OCI-LY1 (cell line): ENCODE measurements around the gene RNU7-1.

Source experiments
- H2AFZ ChIP-seq: fragments of 200-600 bp; sonication (generic), shearing (Covaris generic); 2 replicates; pipeline ENCODE4 v1.6.0; 2014; ENCODE audit warnings: antibody characterized with exemption, mild to moderate bottlenecking, low read length
- H3F3A ChIP-seq: fragments of 200-600 bp; sonication (generic), shearing (Covaris generic); 2 replicates; pipeline ENCODE4 v1.6.0; 2014; ENCODE audit warnings: mild to moderate bottlenecking, antibody characterized with exemption, low read length, moderate library complexity; ENCODE audit not compliant: insufficient read depth
- H3K27ac ChIP-seq: fragments of 200-600 bp; sonication (generic); 2 replicates; pipeline ENCODE4 v1.5.1; 2014; ENCODE audit warnings: low read length, mixed run types, mild to moderate bottlenecking, low read depth; ENCODE audit not compliant: poor library complexity, severe bottlenecking
- H3K27me3 ChIP-seq: fragments of 200-600 bp; sonication (generic); 2 replicates; pipeline ENCODE4 v1.6.0; 2014; ENCODE audit warnings: antibody characterized with exemption, mild to moderate bottlenecking, low read length, moderate library complexity; ENCODE audit not compliant: insufficient read depth
- H3K36me3 ChIP-seq: fragments of 200-600 bp; sonication (generic); 2 replicates; pipeline ENCODE4 v1.6.1; 2014; ENCODE audit warnings: mild to moderate bottlenecking, antibody characterized with exemption, low read length, moderate library complexity, mixed read lengths; ENCODE audit not compliant: insufficient read depth
- H3K4me1 ChIP-seq: fragments of 200-600 bp; sonication (generic); 2 replicates; pipeline ENCODE4 v1.5.1; 2014; ENCODE audit warnings: mild to moderate bottlenecking, low read length, moderate library complexity; ENCODE audit not compliant: insufficient read depth, severe bottlenecking
- H3K4me2 ChIP-seq: fragments of 200-600 bp; sonication (generic), shearing (Covaris generic); 2 replicates; pipeline ENCODE4 v1.6.1; 2014; ENCODE audit warnings: low read length
- H3K4me3 ChIP-seq: fragments of 200-600 bp; sonication (generic); 2 replicates; pipeline ENCODE4 v1.5.1; 2014; ENCODE audit warnings: low read length, low read depth, mild to moderate bottlenecking, mixed read lengths; ENCODE audit not compliant: poor library complexity, severe bottlenecking
- H3K79me2 ChIP-seq: fragments of 200-600 bp; shearing (Covaris generic); 2 replicates; pipeline ENCODE4 v1.6.1; 2016; ENCODE audit warnings: mixed run types, low read length, mixed read lengths; ENCODE audit not compliant: insufficient read depth
- H3K9ac ChIP-seq: fragments of 200-600 bp; sonication (generic), shearing (Covaris generic); 2 replicates; pipeline ENCODE4 v1.6.1; 2014; ENCODE audit warnings: mild to moderate bottlenecking, low read length, mixed read lengths
- H3K9me2 ChIP-seq: fragments of 200-600 bp; sonication (generic), shearing (Covaris generic); 2 replicates; pipeline ENCODE4 v1.6.1; 2014; ENCODE audit warnings: low read depth, mild to moderate bottlenecking, low read length, mixed read lengths
- H3K9me3 ChIP-seq: fragments of 200-600 bp; shearing (Covaris generic); 2 replicates; pipeline ENCODE4 v1.6.1; 2014; ENCODE audit warnings: low read length, mixed read lengths
- H4K20me1 ChIP-seq: fragments of 200-600 bp; sonication (generic), shearing (Covaris generic); 2 replicates; pipeline ENCODE4 v1.6.0; 2016; ENCODE audit warnings: mild to moderate bottlenecking, low read length; ENCODE audit not compliant: insufficient read depth
- CTCF ChIP-seq: fragments of 200-600 bp; sonication (generic), shearing (Covaris generic); IDR thresholded peaks from 2 replicates; pipeline ENCODE4 v1.5.1; 2017; ENCODE audit warnings: mild to moderate bottlenecking, antibody characterized with exemption, low read length, moderate library complexity, mixed read lengths
- EZH2 ChIP-seq: fragments of 200-600 bp; sonication (generic), shearing (Covaris generic); IDR thresholded peaks from 2 replicates; pipeline ENCODE4 v1.8.0; 2017; ENCODE audit warnings: borderline replicate concordance, mixed run types, mild to moderate bottlenecking, antibody characterized with exemption, low read length, moderate library complexity, mixed read lengths

Gene RNU7-1

GRCh38 chr12:6938353-6939190 lies 5.0 kb upstream of the RNU7-1 start:
- Histone ChIP-seq H3K9me3 (no peaks in the 10 kb centered on the region), H3K4me3 (peak overlapping the region; percentile 73), H3K4me1 (peaks cover 31% of the 10 kb centered on the region), H2AFZ (peak overlapping the region; percentile 3; the same call in 1 of the 2 replicates), H4K20me1 (no peaks in the 10 kb centered on the region), H3K27me3 (no peaks in the 10 kb centered on the region), H3F3A (no peaks in the 10 kb centered on the region), H3K36me3 (peaks cover under 1% of the 10 kb centered on the region; the same call in 1 of the 2 replicates), H3K9me2 (no peaks in the 10 kb centered on the region), H3K4me2 (peak overlapping the region; percentile 60), H3K27ac (peak overlapping the region; percentile 1), H3K9ac (peak overlapping the region; percentile 60), H3K79me2 (no peaks in the 10 kb centered on the region)
- TF ChIP-seq EZH2 (no peak), CTCF (no peak)

GRCh38 chr12:6939191-6939540 lies 4.5 kb upstream of the RNU7-1 start:
- no peak overlapping the region for H3K4me3 ChIP-seq
- TF ChIP-seq EZH2 = no peak
- TF ChIP-seq CTCF = no peak
- no peaks in the 10 kb centered on the region for H3F3A ChIP-seq
- no peak overlapping the region for H3K4me2 ChIP-seq
- no peaks in the 10 kb centered on the region for H3K36me3 ChIP-seq
- H3K4me1 ChIP-seq = peaks cover 37% of the 10 kb centered on the region
- no peak overlapping the region; the same call in 1 of the 2 replicates for H3K9ac ChIP-seq
- H4K20me1 ChIP-seq = no peaks in the 10 kb centered on the region
- no peak overlapping the region for H3K27ac ChIP-seq
- H3K27me3 ChIP-seq = no peaks in the 10 kb centered on the region
- H3K9me3 ChIP-seq = no peaks in the 10 kb centered on the region
- no peaks in the 10 kb centered on the region for H3K79me2 ChIP-seq
- no peak overlapping the region for H2AFZ ChIP-seq
- H3K9me2 ChIP-seq = no peaks in the 10 kb centered on the region

DNA sequence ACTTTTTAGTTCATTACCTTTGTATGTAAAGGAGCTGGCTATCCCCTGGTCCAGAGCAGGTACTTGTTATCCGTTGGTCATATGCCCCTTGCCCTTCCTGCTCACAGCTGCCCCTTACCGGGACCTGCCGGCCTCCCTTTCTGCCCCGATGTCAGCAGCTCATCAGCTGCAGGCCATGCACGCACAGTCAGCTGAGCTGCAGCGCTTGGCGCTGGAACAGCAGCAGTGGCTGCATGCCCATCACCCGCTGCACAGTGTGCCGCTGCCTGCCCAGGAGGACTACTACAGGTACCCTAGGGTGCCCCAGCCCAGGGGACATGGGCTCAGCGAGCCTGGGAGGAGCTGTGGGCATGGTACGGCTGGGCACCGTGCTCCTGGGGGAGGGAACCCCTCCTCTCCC lies 2.3 kb upstream of the RNU7-1 start:
- Histone ChIP-seq H3K9me2 (no peaks in the 10 kb centered on the region), H3K27me3 (no peaks in the 10 kb centered on the region), H3K27ac (no peak overlapping the region), H3K4me1 (peaks cover 52% of the 10 kb centered on the region), H3K9ac (no peak overlapping the region), H3K9me3 (no peaks in the 10 kb centered on the region), H3F3A (no peaks in the 10 kb centered on the region), H3K4me2 (no peak overlapping the region), H2AFZ (no peak overlapping the region), H3K36me3 (no peaks in the 10 kb centered on the region), H4K20me1 (no peaks in the 10 kb centered on the region), H3K79me2 (no peaks in the 10 kb centered on the region), H3K4me3 (no peak overlapping the region)
- TF ChIP-seq CTCF = no peak
